Stimulated activated CD4-positive, alpha-beta T cell treated with anti-CD3 and anti-CD28 coated beads, TNF-alpha, amount 100 ng/mL, for 48 hours (primary cell): ENCODE data around the gene ZNF681.
A peak's percentile ranks its signal among the peaks of the same experiment; 100 is the strongest.
"Not testable (repeated sequence)": the region's sequence is repeated elsewhere in the genome, so short reads cannot be mapped to it uniquely, and the experiment has no call there.

Experiments used
- DNase-seq, 3 donors: peaks; one replicate each; pipeline ENCODE4 v3.0.0-alpha.2; 2020; ENCODE audit warnings: low read depth in 3 of 3

The ZNF681 gene

GRCh38 chr19:23774106-23774505 lies 15.4 kb upstream of the ZNF681 start:
- no peak for DNase-seq

DNA sequence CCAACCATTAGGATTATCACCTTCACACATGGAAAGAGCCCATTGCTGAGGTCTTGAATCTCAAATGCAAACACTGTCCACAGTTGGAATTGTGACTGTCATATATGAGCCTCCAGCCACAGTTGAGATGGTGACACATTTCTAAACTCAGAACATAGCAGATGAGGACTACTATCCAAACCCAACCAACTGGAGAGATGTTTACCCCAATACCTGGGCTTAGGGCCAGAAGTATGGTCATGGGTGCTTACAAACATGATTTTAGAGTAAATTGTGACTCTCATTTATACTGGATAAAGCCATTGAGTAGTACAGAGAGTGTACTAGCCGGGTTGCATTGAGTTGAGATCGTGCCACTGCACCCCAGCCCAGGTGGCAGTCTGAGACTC lies 14.0 kb upstream of the ZNF681 start:
- no peak for DNase-seq

- no peak for DNase-seq
Measured at GRCh38 chr19:23771761-23772674, 13.3 kb upstream of the ZNF681 start.

DNA sequence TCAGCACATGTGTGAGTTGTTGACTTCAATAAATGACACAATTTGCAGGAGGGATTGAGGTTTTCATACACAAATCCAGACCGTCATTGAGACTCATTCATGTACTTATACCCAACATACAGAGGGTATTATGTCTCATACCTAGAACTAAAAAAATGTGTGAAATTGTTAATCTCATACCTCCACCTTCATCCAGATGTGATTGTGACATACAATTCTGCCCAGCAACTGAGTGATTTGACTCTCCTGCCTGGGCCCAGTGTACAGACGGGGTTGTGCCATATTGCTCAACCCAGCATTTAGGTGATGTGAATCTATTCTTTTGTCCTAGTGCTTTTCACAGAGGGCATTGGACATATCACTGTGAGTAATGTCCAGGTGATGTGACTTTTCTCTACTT lies 12.6 kb upstream of the ZNF681 start:
- no peak for DNase-seq

DNA sequence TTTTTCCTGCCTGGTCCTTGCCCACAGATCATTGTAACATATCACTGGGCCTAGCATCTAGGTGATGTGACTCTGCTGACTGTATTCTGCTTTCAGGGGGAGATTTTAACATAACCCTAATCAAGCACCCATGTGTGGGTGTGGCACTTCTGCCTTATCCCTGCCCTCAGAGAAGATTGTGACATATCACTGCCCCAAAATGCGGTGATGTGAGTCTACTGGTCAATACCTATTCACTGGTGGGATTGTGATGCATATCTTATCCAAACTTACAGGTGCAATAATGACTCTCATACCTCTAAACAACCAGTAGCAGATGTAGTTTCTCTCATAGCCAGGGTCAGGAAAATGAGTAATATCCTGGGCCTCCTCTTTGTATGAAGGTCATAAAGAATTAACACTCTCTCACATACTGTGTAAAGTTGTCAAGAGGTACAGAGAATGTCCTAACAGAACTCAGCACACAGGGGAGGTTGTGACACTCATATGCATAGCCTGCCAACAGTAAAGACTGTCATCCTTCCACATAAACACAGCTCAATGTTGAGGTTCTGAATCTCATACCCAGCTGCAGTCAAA lies 12.1 kb upstream of the ZNF681 start:
- DNase-seq: no peak

GRCh38 chr19:23769691-23770468 lies 11.2 kb upstream of the ZNF681 start:
- no peak for DNase-seq

GRCh38 chr19:23766951-23767350 lies 8.3 kb upstream of the ZNF681 start:
- no peak for DNase-seq

DNA sequence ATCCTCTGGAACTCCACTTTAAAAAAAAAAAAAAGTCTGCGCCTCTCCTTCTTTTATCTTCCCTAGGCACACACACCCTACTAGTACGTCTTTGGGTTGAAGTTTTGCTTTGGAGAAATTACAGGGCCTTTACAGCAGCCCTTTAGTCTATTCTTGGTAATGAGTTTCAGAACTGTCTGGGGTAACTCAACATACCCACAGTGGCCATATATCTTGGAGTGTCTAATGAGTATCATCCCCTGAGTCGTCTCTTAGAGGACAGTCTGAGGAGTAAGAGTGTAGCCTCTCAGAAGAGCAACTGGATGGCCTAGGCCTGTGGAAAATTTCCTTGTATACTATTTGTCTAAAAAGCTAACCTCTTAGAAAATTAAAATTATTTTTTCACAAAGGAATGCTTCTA lies 6.1 kb upstream of the ZNF681 start:
- no peak for DNase-seq

DNA sequence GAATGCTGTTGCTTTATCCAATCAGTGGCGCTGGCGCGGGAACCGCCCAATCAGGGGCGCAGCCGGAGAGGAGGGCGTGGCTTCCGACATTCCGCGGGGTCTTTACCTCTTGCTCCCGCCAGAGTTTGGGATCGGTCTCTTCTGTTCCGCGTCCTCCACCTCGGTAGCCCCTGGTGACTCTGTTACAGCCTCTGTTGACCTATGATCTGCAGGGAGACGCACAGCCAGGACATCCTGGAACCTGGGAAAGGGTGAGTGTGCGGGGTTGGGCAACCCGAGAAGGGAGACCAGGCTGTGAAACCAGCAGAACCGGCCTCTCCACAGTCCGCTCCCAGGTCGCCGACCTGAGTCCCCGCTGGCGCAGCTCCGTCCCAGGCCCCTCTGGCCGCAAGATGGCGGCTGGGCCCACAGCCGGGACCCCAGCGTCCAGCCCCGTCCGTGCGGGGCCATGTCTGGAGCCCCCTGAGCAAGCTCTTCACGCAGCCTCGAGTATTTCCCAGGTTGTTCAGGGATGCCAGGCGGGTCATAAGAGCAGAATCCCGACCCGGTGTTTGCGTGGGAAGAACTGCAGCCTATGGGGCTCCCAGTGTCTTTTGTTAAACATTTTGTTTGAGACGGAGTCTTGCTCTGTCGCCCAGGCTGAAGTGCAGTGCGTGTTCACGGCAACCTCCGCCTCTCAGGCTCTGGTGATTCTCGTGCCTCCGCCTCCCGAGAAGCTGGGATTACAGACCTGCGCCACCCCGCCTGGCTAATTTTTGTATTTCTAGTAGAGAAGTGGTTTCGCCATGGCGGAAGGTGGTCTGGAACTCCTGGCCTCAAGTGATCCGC lies 4.4 kb upstream of the ZNF681 start:
- DNase-seq: peak; percentile 61 to 73 (median 62)

DNA sequence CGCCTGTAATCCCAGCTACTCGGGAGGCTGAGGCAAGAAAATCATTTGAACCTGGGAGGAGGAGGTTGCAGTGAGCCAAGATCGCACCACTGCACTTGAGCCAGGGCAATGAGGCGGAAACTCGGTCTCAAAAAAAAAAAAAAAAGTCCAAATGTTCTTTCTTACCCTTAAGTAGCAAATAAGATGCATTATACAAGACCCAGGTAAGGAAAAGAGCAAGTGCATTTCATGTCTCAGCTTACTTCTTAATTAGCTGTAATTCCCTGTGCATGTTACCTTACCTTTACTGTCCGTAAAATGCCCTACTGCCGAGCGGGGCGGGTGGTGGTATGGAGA lies 3.8 kb upstream of the ZNF681 start:
- no peak for DNase-seq

DNA sequence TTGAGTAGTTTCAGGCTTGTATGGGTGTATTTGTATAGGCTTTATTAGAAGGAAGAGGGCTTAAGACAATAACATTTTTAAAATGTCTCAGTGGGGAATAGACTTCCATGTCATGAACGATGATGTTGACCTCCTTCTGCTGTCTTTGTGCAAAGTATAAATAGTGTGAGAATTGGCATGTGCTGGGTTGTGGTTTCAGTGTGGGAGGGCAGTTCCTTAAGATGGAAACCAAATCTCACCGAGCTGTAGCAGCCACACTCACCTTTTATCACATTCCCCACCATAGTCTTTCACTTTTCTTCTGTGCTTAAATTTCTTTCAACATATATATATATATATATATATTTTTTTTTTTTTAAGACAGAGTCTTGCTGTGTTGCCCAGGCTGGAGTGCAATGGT lies 1.6 kb upstream of the ZNF681 start:
- DNase-seq: not testable (repeated sequence)

DNA sequence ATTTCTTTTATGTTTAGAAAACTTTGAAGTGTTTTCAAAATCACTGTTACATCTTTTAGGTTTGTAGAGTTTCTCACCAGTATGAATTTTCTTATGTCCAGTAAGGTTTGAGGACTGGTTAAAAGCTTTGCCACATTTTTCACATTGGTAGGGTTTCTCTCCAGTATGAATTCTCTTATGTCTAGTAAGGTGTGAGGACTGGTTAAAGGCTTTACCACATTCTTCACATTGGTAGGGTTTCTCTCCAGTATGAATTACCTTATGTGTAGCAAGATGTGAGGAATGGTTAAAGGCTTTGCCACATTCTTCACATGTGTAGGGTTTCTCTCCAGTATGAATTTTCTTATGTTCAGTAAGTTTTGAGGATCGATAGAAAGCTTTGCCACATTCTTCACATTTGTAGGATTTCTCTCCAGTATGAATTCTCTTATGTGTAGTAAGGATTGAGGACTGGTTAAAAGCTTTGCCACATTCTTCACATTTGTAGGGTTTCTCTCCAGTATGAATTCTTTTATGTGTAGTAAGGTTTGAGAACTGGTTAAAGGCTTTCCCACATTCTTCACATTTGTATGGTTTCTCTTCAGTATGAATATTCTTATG lies 15.0 kb downstream of the ZNF681 start:
- not testable (repeated sequence) for DNase-seq

DNA sequence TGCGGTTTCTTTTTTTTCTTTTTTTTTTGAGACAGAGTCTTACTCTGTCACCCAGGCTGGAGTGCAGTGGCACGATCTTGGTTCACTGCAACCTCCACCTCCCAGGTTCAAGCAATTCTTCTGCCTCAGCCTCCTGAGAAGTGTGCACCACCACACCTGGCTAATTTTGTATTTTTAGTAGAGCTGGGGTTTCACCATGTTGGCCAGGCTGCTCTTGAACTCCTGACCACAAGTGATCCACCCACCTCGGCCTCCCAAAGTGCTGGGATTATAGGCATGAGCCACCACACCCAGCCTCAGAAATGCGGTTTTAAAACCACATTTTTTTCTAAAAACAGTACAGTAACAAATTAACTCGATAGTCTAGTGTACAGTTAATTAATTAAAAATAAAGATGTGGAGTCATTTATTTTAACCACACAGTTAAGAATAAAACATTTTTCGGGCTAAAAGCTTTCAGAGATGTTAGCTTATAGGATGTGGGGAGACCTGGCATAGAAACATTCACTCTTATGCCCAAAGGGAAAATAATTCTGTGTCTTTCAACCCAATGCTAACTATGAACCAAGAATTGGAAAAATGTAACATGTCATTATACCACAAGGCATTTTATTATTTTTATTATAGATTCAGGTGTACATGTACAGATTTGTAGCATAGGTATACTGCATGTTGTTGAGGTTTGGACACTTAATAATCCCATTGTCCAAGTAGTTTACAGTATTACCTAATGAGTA lies 27.8 kb downstream of the ZNF681 start:
- not testable (repeated sequence) for DNase-seq

DNA sequence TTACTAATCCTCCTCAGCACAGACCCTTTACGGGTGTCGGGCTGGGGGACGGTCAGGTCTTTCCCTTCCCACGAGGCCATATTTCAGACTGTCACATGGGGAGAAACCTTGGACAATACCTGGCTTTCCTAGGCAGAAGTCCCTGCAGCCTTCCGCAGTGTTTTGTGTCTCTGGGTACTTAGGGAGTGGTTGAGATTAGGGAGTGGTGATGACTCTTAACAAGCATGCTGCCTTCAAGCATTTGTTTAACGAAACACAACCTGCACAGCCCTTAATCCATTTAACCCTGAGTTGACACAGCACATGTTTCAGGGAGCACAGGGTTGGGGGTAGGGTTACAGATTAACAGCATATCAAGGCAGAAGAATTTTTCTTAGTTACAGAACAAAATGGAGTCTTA lies 34.5 kb downstream of the ZNF681 start:
- DNase-seq: not testable (repeated sequence)

DNA sequence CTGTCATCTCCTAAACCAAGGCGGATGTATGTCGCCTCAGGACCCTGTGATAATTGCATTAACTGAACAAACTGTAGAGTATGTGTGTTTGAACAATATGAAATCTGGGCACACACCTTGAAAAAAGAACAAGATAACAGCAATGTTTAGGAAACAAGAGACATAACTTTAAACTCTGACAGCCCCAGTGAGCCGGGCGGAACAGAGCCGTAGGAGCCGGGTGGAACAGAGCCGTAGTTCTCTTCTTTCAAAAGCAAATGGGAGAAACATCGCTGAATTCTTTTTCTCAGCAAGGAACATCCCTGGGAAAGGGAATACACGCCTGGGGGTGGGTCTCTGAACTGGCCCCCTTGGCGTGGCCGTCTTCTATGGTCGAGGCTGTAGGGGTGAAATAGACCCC lies 39.9 kb downstream of the ZNF681 start:
- no peak for DNase-seq

- DNase-seq: no peak
Measured at GRCh38 chr19:23716792-23717191, 41.9 kb downstream of the ZNF681 start.

GRCh38 chr19:23709347-23709746 lies 49.3 kb downstream of the ZNF681 start:
- DNase-seq: no peak

DNA sequence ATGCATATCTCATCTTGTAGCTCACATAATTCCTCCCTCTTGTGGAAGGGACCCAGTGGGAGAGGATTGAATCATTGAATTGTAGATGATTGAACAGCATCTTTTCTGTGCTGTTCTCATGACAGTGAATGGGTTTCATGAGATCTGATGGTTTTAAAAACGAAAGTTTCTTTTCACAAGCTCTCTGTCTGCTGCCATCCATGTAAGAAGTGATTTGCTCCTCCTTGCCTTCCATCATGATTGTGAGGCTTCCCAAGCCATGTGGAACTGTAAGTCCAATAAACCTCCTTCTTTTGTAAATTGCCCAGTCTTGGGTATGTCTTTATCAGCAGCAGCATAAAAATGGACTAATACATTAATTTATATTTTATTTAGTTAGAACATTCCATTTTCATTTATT lies 52.0 kb downstream of the ZNF681 start:
- DNase-seq: no peak

DNA sequence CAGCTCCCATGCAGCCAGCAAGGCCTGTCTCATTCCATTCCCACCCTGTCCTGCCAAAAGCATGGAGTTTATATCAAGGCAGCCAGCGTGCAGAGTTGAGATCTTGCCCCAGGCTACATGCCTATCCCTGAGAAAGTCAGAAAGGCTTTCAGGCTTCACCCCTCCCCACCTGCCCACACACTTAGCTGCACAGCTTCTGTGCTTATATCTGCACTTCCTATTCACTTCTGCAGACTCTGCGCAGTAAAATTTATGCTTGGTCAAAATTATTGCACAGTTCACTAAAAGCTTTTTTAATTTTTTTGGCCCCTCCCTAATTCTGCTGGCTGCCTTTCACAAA lies 59.2 kb downstream of the ZNF681 start:
- DNase-seq: no peak

DNA sequence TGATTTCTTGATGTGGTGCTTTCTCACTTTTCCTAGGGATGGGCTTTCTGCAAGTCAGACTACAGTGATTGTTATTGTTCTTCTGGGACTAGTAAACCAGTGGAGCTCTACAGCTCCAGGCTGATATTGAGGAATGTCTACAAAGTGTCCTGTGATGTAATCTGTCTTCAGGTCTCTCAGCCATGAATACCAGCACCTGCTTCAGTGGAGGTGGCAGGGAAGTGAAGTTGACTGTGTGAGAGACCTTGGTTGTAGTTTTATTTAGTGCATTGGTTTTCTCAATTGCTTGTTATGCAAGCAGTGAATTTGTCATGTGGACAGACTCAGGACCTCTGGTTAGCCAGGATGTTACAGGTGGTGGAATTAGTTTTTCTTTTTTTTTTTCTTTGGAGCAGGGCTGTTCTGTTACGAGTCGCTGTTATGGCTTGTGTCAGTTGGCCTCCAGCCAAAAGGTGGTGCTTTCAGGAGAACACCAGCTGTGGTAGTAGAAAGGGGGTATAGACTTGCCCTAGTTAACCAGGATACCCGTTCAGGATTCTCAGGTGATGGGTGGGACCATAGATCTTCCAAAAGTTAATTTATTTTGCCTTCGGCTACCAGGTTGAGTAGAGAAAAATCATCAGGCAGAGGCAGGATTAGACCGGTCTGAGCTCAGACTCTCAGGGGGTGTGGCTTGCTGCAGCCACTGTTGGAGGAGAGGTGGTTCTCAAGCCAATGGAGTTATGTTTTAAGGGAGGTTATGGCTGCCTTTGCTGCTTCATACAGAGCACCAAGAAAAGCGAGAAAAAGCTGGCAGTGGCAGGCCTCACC lies 59.8 kb downstream of the ZNF681 start:
- DNase-seq: no peak
